ENCODE results near the gene MAFF.

MAFF gene

GRCh38 chr22:38220163-38220562, 18.4 kb downstream of the MAFF start:
- Mint-ChIP-seq H3K4me3 (no peak overlapping the region), H3K36me3 (ENCODE audit: low read depth) (no peaks in the 10 kb centered on the region), H3K9me3 (no peaks in the 10 kb centered on the region), H3K4me1 (ENCODE audit: low read depth) (peaks cover 11% of the 10 kb centered on the region), H3K27ac (no peak overlapping the region), H3K27me3 (ENCODE audit: low read depth) (no peaks in the 10 kb centered on the region)
- no peak for DNase-seq (ENCODE audit: low spot score)

DNA sequence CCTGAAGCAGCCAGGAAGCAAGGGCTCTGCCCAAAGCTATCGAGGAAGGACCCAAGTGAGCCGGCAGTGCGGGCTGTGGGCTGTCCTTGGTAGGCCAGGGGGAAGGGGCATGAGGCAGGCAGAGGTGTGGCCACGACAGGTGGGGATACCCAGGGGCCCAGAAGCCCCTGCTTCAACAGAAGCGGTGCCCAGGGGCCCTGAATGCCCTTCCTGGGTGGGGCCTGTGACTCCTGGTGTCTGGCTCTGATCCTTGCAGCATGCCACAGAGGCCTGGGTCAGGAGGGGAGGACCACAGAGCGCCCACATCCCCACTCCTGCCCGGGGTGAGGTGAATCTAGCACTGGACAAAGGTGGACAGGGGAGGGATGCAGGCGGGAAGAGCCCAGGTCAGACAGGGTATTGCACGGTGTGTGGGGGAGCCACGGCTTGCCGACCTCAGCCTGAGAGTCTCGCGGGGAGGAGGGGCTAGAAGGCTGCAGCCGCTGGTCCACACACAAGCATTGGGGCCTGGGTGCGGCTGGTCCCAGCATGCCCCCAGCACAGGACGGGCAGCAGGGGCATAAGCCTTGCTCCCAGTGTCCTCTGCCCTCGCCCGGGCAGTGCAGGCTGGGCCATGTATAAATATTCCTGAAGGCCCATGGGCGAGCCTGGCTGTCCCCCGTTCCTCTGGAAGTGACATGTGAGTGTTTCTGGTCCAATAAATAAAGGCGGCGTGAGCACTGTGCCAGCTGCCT, 19.0 kb downstream of the MAFF start:
- Mint-ChIP-seq H3K27ac (no peak overlapping the region), H3K36me3 (ENCODE audit: low read depth) (peaks cover 2% of the 10 kb centered on the region), H3K9me3 (no peaks in the 10 kb centered on the region), H3K4me3 (no peak overlapping the region), H3K27me3 (ENCODE audit: low read depth) (no peaks in the 10 kb centered on the region), H3K4me1 (ENCODE audit: low read depth) (peaks cover 11% of the 10 kb centered on the region)
- no peak for DNase-seq (ENCODE audit: low spot score)

DNA sequence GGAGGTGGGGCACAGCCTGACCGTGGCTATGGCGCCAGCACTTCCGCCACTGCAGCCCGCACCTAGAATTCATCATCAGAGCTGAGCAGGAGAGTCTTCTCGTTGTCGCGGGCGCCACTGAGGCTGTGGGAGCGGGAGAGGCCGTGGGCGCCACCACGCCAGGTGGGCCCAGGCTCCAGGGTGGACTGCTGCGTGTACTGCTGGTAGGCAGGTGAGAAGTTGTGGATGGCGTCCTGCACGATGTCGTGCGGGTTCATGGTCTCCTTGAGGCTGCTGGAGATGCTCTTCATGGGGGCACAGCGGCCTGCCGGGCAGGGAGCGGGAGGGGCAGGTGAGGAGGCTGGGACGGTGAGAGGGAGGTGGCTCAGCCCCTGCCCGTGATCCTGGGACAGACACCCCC, 19.6 kb downstream of the MAFF start:
- no peaks in the 10 kb centered on the region for H3K27me3 Mint-ChIP-seq (ENCODE audit: low read depth)
- H3K27ac Mint-ChIP-seq = no peak overlapping the region
- H3K36me3 Mint-ChIP-seq (ENCODE audit: low read depth) = peaks cover 2% of the 10 kb centered on the region
- no peaks in the 10 kb centered on the region for H3K9me3 Mint-ChIP-seq
- peaks cover 11% of the 10 kb centered on the region for H3K4me1 Mint-ChIP-seq (ENCODE audit: low read depth)
- no peak overlapping the region for H3K4me3 Mint-ChIP-seq
- DNase-seq (ENCODE audit: low spot score) = no peak

DNA sequence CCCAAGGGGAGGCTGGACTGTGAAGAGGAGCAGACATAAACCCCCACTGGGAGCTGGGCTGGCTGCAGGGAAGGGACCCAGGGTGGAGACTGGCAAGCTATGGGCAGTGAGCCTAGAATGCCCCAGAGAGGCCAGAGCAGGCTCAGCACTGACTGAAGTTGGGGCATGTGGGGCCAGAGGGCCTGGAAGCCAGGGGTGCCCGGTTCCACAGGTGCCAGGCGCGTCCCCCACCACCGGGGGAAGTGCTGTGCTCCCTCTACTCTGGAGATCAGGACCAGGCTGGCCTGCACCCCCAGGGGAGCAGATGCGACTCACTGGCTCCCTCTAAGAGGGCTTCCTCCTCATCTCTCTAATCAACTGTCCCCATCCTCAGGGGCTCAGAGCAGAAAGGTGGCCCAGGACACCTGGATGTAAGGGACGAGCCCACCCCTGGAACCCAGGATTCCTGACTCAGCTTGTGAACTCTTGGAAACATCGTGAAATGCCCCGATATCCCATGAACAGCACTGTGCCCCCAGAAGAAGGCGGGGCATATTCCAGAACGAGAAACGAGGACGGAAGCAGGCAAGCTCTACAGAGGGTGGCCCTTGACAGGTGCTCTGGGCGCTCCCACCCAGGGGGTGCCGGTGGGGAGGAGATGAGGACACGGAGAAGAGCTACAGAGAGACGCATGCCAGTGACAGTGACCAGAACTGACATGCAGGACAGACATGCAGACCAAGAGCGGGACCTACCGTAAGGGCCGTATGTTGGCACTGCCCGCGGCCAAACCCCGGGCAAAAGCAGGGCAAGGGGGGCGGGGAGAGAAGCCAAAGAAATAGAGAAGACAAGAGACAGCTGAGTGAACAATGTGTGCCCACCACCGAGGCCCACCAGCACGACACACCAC, 20.4 kb downstream of the MAFF start:
- Mint-ChIP-seq H3K4me1 (ENCODE audit: low read depth) (peaks cover 11% of the 10 kb centered on the region), H3K27ac (no peak overlapping the region), H3K36me3 (ENCODE audit: low read depth) (peaks cover 2% of the 10 kb centered on the region), H3K4me3 (no peak overlapping the region), H3K9me3 (no peaks in the 10 kb centered on the region), H3K27me3 (ENCODE audit: low read depth) (no peaks in the 10 kb centered on the region)
- no peak for DNase-seq (ENCODE audit: low spot score)

DNA sequence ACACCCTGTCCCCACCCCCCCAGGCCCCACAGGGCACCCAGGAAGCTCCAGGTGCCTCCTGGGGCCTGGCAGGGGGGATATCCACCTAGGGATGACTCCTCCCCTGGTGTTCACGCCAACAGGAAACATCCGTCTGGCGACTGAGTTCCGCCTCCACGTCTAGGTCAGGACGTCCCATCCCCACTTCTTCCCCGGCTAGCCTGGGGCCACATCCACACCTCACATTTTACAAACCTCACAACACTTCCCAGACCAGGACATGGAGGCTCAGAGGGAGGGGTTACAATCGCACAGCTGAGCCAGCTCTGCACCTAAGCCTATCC, 21.0 kb downstream of the MAFF start:
- DNase-seq (ENCODE audit: low spot score) = no peak
- Mint-ChIP-seq H3K4me3 (no peak overlapping the region), H3K9me3 (no peaks in the 10 kb centered on the region), H3K4me1 (ENCODE audit: low read depth) (peaks cover 11% of the 10 kb centered on the region), H3K27me3 (ENCODE audit: low read depth) (no peaks in the 10 kb centered on the region), H3K27ac (no peak overlapping the region), H3K36me3 (ENCODE audit: low read depth) (peaks cover 2% of the 10 kb centered on the region)

GRCh38 chr22:38223289-38223960, 21.6 kb downstream of the MAFF start:
- DNase-seq (ENCODE audit: low spot score) = no peak
- H3K4me3 Mint-ChIP-seq = no peak overlapping the region
- no peaks in the 10 kb centered on the region for H3K27me3 Mint-ChIP-seq (ENCODE audit: low read depth)
- no peak overlapping the region for H3K27ac Mint-ChIP-seq
- H3K4me1 Mint-ChIP-seq (ENCODE audit: low read depth) = peaks cover 7% of the 10 kb centered on the region
- H3K9me3 Mint-ChIP-seq = no peaks in the 10 kb centered on the region
- H3K36me3 Mint-ChIP-seq (ENCODE audit: low read depth) = peaks cover 2% of the 10 kb centered on the region

DNA sequence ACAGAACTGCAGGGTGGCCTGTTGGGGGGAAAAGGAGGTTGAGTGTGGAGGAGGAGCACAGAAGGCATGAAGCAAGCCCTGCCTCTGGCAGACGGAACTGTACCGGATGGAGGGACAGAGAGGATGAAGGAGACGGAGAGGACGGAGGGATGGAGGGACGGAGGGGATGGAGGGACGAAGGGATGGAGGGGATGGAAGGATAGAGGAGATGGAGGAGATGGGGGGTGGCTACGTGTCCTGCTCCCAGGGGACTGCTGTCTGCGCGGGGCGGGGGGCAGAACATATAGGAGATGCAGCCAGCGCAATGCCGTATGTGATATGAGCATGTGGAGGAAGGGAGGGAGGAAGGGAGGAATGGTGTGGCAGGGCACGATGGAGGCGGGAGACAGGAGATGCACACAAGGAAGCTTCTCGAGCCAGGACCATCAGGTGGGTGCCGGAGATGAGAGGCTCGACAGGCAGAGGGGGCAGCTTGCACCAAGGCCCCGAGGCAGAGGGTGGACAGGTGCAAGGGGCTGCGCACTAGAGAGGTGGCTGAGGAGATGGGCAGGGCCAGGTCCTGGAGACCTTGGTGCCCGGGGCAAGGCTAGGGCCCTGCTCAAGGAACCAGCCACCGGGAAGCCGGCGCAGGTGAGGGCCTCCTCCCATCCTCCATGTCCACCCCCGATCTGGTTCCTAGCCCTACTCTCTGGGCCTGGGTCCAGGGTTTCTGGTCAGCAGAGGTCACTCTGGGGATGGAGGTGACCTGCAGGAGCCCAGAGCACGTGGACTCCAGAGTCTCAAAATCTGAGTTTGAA, 25.3 kb downstream of the MAFF start:
- H3K27ac Mint-ChIP-seq = peak overlapping the region; percentile 26
- no peaks in the 10 kb centered on the region for H3K27me3 Mint-ChIP-seq (ENCODE audit: low read depth)
- no peak for DNase-seq (ENCODE audit: low spot score)
- peaks cover 10% of the 10 kb centered on the region for H3K36me3 Mint-ChIP-seq (ENCODE audit: low read depth)
- no peaks in the 10 kb centered on the region for H3K9me3 Mint-ChIP-seq
- H3K4me3 Mint-ChIP-seq = no peak overlapping the region
- H3K4me1 Mint-ChIP-seq (ENCODE audit: low read depth) = peaks cover 2% of the 10 kb centered on the region

DNA sequence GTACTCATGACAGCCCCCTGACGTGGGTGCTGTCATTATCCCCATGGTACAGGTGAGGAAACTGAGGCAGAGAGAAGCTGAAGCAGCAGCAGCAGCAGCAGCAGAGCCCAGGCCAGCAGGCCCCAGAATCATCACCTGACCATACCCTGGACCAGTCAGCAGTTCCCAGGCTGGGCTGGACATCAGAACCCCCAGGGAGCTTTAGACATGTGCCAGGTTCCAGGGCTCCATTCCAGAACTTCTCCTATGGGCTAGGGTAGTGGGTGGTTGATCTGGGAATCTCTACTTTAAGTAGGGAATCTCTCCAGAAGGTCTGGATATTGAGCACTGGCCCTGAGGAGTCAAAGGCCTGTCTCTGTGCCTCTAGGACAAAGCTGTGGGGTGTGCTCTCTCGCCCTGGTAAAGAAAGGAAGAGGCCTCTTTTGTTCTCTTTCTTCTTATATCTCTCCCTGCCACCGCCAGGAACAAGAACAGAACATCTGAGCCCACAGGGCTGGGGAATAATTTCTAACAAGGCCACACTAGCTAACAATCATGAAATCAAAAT, 26.6 kb downstream of the MAFF start:
- no peak for DNase-seq (ENCODE audit: low spot score)
- Mint-ChIP-seq H3K27me3 (ENCODE audit: low read depth) (no peaks in the 10 kb centered on the region), H3K27ac (peak overlapping the region; percentile 31), H3K4me1 (ENCODE audit: low read depth) (no peaks in the 10 kb centered on the region), H3K4me3 (no peak overlapping the region), H3K36me3 (ENCODE audit: low read depth) (peaks cover 10% of the 10 kb centered on the region), H3K9me3 (no peaks in the 10 kb centered on the region)

- no peaks in the 10 kb centered on the region for H3K27me3 Mint-ChIP-seq (ENCODE audit: low read depth)
- H3K27ac Mint-ChIP-seq = peak overlapping the region; percentile 31
- H3K36me3 Mint-ChIP-seq (ENCODE audit: low read depth) = peaks cover 10% of the 10 kb centered on the region
- no peak overlapping the region for H3K4me3 Mint-ChIP-seq
- H3K4me1 Mint-ChIP-seq (ENCODE audit: low read depth) = no peaks in the 10 kb centered on the region
- no peak for DNase-seq (ENCODE audit: low spot score)
- H3K9me3 Mint-ChIP-seq = no peaks in the 10 kb centered on the region
Observed at GRCh38 chr22:38228873-38229740, 27.3 kb downstream of the MAFF start.

GRCh38 chr22:38230108-38230825, 28.5 kb downstream of the MAFF start:
- Mint-ChIP-seq H3K36me3 (ENCODE audit: low read depth) (peaks cover 12% of the 10 kb centered on the region), H3K27ac (no peak overlapping the region)

GRCh38 chr22:38230916-38231315, 29.1 kb downstream of the MAFF start:
- Mint-ChIP-seq H3K4me1 (ENCODE audit: low read depth) (no peaks in the 10 kb centered on the region), H3K27ac (no peak overlapping the region), H3K9me3 (no peaks in the 10 kb centered on the region), H3K4me3 (no peak overlapping the region), H3K36me3 (ENCODE audit: low read depth) (peaks cover 12% of the 10 kb centered on the region), H3K27me3 (ENCODE audit: low read depth) (no peaks in the 10 kb centered on the region)
- DNase-seq (ENCODE audit: low spot score) = no peak

More at GRCh38 chr22:38230108-38230825, 28.5 kb downstream of the MAFF start:
- H3K4me1 Mint-ChIP-seq (ENCODE audit: low read depth) = no peaks in the 10 kb centered on the region
- no peaks in the 10 kb centered on the region for H3K27me3 Mint-ChIP-seq (ENCODE audit: low read depth)
- DNase-seq (ENCODE audit: low spot score) = no peak
- no peaks in the 10 kb centered on the region for H3K9me3 Mint-ChIP-seq
- no peak overlapping the region for H3K4me3 Mint-ChIP-seq

GRCh38 chr22:38232196-38232595, 30.4 kb downstream of the MAFF start:
- H3K9me3 Mint-ChIP-seq = no peaks in the 10 kb centered on the region
- H3K27ac Mint-ChIP-seq = no peak overlapping the region
- no peaks in the 10 kb centered on the region for H3K4me1 Mint-ChIP-seq (ENCODE audit: low read depth)
- DNase-seq (ENCODE audit: low spot score) = no peak
- H3K4me3 Mint-ChIP-seq = no peak overlapping the region
- peaks cover 12% of the 10 kb centered on the region for H3K36me3 Mint-ChIP-seq (ENCODE audit: low read depth)
- H3K27me3 Mint-ChIP-seq (ENCODE audit: low read depth) = no peaks in the 10 kb centered on the region
